A673 (cell line): ENCODE results near the gene HYCC1.

ENCODE experiments used
- EZH2 ChIP-seq: fragments of 200-600 bp; sonication (generic); IDR thresholded peaks from 2 replicates; pipeline ENCODE4 v1.6.1; 2017; ENCODE audit warnings: borderline replicate concordance, low read depth, mild to moderate bottlenecking, mixed read lengths, antibody characterized with exemption, low read length; ENCODE audit not compliant: poor library complexity, severe bottlenecking
- TF ChIP-seq, protein P1 (sequence below): fragments of 300-800, 200-600 bp; sonication (generic); conservative IDR thresholded peaks from 2 replicates; pipeline ENCODE4 v1.5.1; 2017; ENCODE audit warnings: low read depth, mild to moderate bottlenecking, antibody characterized with exemption, low read length, moderate library complexity, mixed read lengths

- TF ChIP-seq, protein P1, sequence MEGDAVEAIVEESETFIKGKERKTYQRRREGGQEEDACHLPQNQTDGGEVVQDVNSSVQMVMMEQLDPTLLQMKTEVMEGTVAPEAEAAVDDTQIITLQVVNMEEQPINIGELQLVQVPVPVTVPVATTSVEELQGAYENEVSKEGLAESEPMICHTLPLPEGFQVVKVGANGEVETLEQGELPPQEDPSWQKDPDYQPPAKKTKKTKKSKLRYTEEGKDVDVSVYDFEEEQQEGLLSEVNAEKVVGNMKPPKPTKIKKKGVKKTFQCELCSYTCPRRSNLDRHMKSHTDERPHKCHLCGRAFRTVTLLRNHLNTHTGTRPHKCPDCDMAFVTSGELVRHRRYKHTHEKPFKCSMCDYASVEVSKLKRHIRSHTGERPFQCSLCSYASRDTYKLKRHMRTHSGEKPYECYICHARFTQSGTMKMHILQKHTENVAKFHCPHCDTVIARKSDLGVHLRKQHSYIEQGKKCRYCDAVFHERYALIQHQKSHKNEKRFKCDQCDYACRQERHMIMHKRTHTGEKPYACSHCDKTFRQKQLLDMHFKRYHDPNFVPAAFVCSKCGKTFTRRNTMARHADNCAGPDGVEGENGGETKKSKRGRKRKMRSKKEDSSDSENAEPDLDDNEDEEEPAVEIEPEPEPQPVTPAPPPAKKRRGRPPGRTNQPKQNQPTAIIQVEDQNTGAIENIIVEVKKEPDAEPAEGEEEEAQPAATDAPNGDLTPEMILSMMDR, result no peak
- no peak for TF ChIP-seq EZH2
These were observed 10.5 kb upstream of the HYCC1 start for GRCh38 chr7:23024454-23024853.
